Loucy (cell line): ENCODE data around the gene CHD6.

Experiments
- H2AFZ ChIP-seq: fragments of 200-600 bp; sonication (generic); 2 replicates; pipeline ENCODE4 v1.6.0; 2016; ENCODE audit warnings: antibody characterized with exemption, mild to moderate bottlenecking, low read length, moderate library complexity
- H3F3A ChIP-seq: fragments of 200-600 bp; 2 replicates; pipeline ENCODE4 v1.6.0; 2016; ENCODE audit warnings: antibody characterized with exemption, low read depth, mild to moderate bottlenecking
- H3K27me3 ChIP-seq: fragments of 200-600 bp; sonication (generic); 2 replicates; pipeline ENCODE4 v1.6.1; 2014; ENCODE audit warnings: low read length, mild to moderate bottlenecking; ENCODE audit not compliant: insufficient read depth, poor library complexity, severe bottlenecking
- H3K36me3 ChIP-seq: fragments of 200-600 bp; sonication (generic); 2 replicates; pipeline ENCODE4 v1.6.1; 2016; ENCODE audit warnings: low read length; ENCODE audit not compliant: insufficient read depth
- H3K4me1 ChIP-seq: fragments of 200-600 bp; sonication (generic); 2 replicates; pipeline ENCODE4 v1.5.1; 2014; ENCODE audit warnings: low read length, mild to moderate bottlenecking; ENCODE audit not compliant: insufficient read depth, poor library complexity, severe bottlenecking
- H3K4me2 ChIP-seq: fragments of 200-600 bp; sonication (generic); 2 replicates; pipeline ENCODE4 v1.6.0; 2014; ENCODE audit warnings: antibody characterized with exemption, low read length, low read depth, mild to moderate bottlenecking; ENCODE audit not compliant: poor library complexity, severe bottlenecking
- H3K4me3 ChIP-seq: fragments of 200-600 bp; sonication (generic); 2 replicates; pipeline ENCODE4 v1.5.1; 2014; ENCODE audit warnings: low read length, mild to moderate bottlenecking, mixed read lengths; ENCODE audit not compliant: poor library complexity, severe bottlenecking
- H3K79me2 ChIP-seq: fragments of 200-600 bp; sonication (generic); 2 replicates; pipeline ENCODE4 v1.6.1; 2014; ENCODE audit warnings: low read length; ENCODE audit not compliant: insufficient read depth
- H3K9ac ChIP-seq: fragments of 200-600 bp; sonication (generic); 2 replicates; pipeline ENCODE4 v1.6.0; 2014; ENCODE audit warnings: mild to moderate bottlenecking, low read depth, low read length, moderate library complexity; ENCODE audit not compliant: poor library complexity, severe bottlenecking
- H3K9me2 ChIP-seq: fragments of 200-600 bp; sonication (generic); replicated peaks from 2 replicates; pipeline ENCODE4 v1.6.1; 2016; ENCODE audit warnings: low read depth, low read length, mixed read lengths
- H3K9me3 ChIP-seq: fragments of 200-600 bp; sonication (generic); 2 replicates; pipeline ENCODE4 v1.6.1; 2014; ENCODE audit warnings: mild to moderate bottlenecking, antibody characterized with exemption, low read length, low read depth; ENCODE audit not compliant: insufficient read depth
- H4K20me1 ChIP-seq: fragments of 200-600 bp; sonication (generic); 2 replicates; pipeline ENCODE4 v1.6.0; 2014; ENCODE audit warnings: antibody characterized with exemption, low read length, mild to moderate bottlenecking; ENCODE audit not compliant: insufficient read depth, poor library complexity, severe bottlenecking
- CTCF ChIP-seq: fragments of 200-600 bp; sonication (generic); conservative IDR thresholded peaks from 2 replicates; pipeline ENCODE4 v1.5.1; 2014; ENCODE audit warnings: mild to moderate bottlenecking, antibody characterized with exemption, low read length
- EZH2phosphoT487 ChIP-seq: fragments of 200-600 bp; IDR thresholded peaks from 2 replicates; pipeline ENCODE4 v1.6.1; 2018; ENCODE audit warnings: antibody characterized with exemption, mild to moderate bottlenecking, moderate library complexity, borderline replicate concordance

CHD6 gene

GRCh38 chr20:41507851-41508250, 110.3 kb downstream of the CHD6 start:
- Histone ChIP-seq H2AFZ (no peak overlapping the region), H3K4me1 (peaks cover 10% of the 10 kb centered on the region), H3K9me3 (peaks cover 8% of the 10 kb centered on the region; the same call in 1 of the 2 replicates), H3F3A (no peaks in the 10 kb centered on the region), H3K9me2 (no peaks in the 10 kb centered on the region), H3K79me2 (peaks cover 5% of the 10 kb centered on the region), H3K4me2 (no peak overlapping the region), H3K9ac (no peak overlapping the region), H3K4me3 (no peak overlapping the region), H3K36me3 (peaks cover 63% of the 10 kb centered on the region; the same call in 1 of the 2 replicates), H3K27me3 (no peaks in the 10 kb centered on the region), H4K20me1 (peaks cover 5% of the 10 kb centered on the region)
- TF ChIP-seq EZH2phosphoT487 (no peak), CTCF (no peak)

- no peak overlapping the region for H2AFZ ChIP-seq
- peaks cover 5% of the 10 kb centered on the region for H4K20me1 ChIP-seq
- no peaks in the 10 kb centered on the region for H3K27me3 ChIP-seq
- TF ChIP-seq CTCF (no peak), EZH2phosphoT487 (no peak)
- H3K4me3 ChIP-seq: no peak overlapping the region
- peaks cover 10% of the 10 kb centered on the region for H3K4me1 ChIP-seq
- no peaks in the 10 kb centered on the region for H3F3A ChIP-seq
- no peaks in the 10 kb centered on the region for H3K9me2 ChIP-seq
- no peak overlapping the region for H3K9ac ChIP-seq
- H3K36me3 ChIP-seq: peaks cover 60% of the 10 kb centered on the region; the same call in 1 of the 2 replicates
- no peak overlapping the region for H3K4me2 ChIP-seq
- H3K9me3 ChIP-seq: peaks cover 8% of the 10 kb centered on the region; the same call in 1 of the 2 replicates
- H3K79me2 ChIP-seq: peaks cover 5% of the 10 kb centered on the region
Observed at GRCh38 chr20:41507436-41507835, 110.7 kb downstream of the CHD6 start.

DNA sequence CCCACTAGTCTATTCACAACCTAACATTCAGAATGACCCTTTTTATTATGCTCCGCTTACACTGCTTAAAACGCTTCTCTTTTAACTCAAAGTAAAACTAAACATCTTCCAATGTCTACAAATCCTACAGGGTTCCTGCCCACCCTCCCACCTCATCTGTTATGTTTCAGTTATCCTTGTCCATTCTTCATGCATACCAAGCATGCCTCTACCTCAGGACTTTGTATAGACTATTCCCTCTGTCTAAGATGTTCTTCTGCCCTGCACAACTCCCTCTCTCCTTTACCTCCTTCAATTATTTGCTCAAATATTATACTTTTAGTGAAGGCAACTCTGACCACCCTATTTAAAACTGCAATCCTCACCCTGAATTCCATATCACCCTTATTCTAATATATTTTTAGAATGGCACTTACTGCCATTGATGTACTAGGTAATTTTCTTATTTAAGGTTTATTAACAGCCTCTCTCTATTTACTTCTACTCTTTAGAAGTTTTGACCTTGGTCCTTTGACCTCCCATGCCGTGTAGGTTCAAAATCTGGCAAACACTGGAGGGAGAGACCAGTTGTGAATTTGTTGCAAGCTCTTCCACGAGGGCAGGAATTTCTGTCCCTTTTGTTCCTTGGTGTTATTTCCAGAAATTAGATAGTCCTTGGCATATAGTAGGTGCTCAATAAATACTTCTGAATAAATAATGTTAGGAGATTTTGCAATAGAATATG, 111.8 kb downstream of the CHD6 start:
- Histone ChIP-seq H3K9me3 (peaks cover 8% of the 10 kb centered on the region; the same call in 1 of the 2 replicates), H3K36me3 (peaks cover 49% of the 10 kb centered on the region; the same call in 1 of the 2 replicates), H4K20me1 (peaks cover 5% of the 10 kb centered on the region), H3F3A (no peaks in the 10 kb centered on the region), H3K4me1 (peaks cover 10% of the 10 kb centered on the region), H3K27me3 (no peaks in the 10 kb centered on the region), H3K79me2 (peaks cover 5% of the 10 kb centered on the region), H3K9ac (no peak overlapping the region), H3K4me3 (no peak overlapping the region), H2AFZ (no peak overlapping the region), H3K4me2 (no peak overlapping the region), H3K9me2 (no peaks in the 10 kb centered on the region)
- TF ChIP-seq CTCF: no peak
- no peak for TF ChIP-seq EZH2phosphoT487
